Measurements from ENCODE around the gene SLC35G3. TPM values are rescaled to one million over a fixed set of nuclear protein-coding genes. Genes with fewer than 3 reads are reported as not detected.

The SLC35G3 gene
- total and polyA plus RNA-seq, 2 experiments from 2014 or later, result not detected

- H3K27me3 Mint-ChIP-seq (ENCODE audit: insufficient read depth, low read depth, poor library complexity), result peaks cover 22% of the 10 kb centered on the region
- Histone ChIP-seq H3K4me2 (no peak overlapping the region), H3K79me2 (replicated peaks; ENCODE audit: insufficient read depth) (no peaks in the 10 kb centered on the region), H3K27me3 (ENCODE audit: insufficient read depth) (no peaks in the 10 kb centered on the region), H4K20me1 (replicated peaks; ENCODE audit: insufficient read depth) (no peaks in the 10 kb centered on the region), H3F3A (replicated peaks; ENCODE audit: low read depth) (no peaks in the 10 kb centered on the region), H3K4me1 (ENCODE audit: insufficient read depth) (no peaks in the 10 kb centered on the region), H3K9me2 (ENCODE audit: insufficient read depth) (no peaks in the 10 kb centered on the region), H3K4me3 (no peak overlapping the region), H2AFZ (peak overlapping the region; percentile 43; the same call in 1 of the 2 replicates), H3K36me3 (ENCODE audit: insufficient read depth) (no peaks in the 10 kb centered on the region), H3K27ac (ENCODE audit: low read depth) (no peak overlapping the region)
- TF ChIP-seq NANOG (IDR thresholded peaks at IDR 0.05; ENCODE audit: borderline replicate concordance) (no peak), ZNF114 (CRISPR knock-in tag; IDR thresholded peaks at IDR 0.05) (no peak), STAT1 (IDR thresholded peaks at IDR 0.05; ENCODE audit: unreplicated experiment) (no peak), EZH2 (IDR thresholded peaks at IDR 0.05; ENCODE audit: low read depth, unreplicated experiment) (no peak), REST (IDR thresholded peaks at IDR 0.05; ENCODE audit: unreplicated experiment) (no peak), ZNF462 (CRISPR knock-in tag; IDR thresholded peaks at IDR 0.05) (no peak), JUNB (IDR thresholded peaks at IDR 0.05; ENCODE audit: unreplicated experiment) (no peak), CREB1 (CRISPR knock-in tag; IDR thresholded peaks at IDR 0.05; ENCODE audit: low read depth) (no peak), CTCF (conservative IDR thresholded peaks at IDR 0.05; ENCODE audit: low read depth in 2 of 2) (no peak), EZH2phosphoT487 (IDR thresholded peaks at IDR 0.05; ENCODE audit: unreplicated experiment) (no peak), ZNF331 (CRISPR knock-in tag; IDR thresholded peaks at IDR 0.05; ENCODE audit: low read depth) (no peak), ETS1 (IDR thresholded peaks at IDR 0.05) (no peak), POLR2AphosphoS5 (IDR thresholded peaks at IDR 0.05; ENCODE audit: low read depth) (no peak)
- peak; percentile 29 for ATAC-seq
- H3K9me3 Mint-ChIP-seq, result no peaks in the 10 kb centered on the region
- DNase-seq (ENCODE audit: low spot score), result no peak
- H3K4me1 Mint-ChIP-seq, result peaks cover 20% of the 10 kb centered on the region
- H3K4me3 Mint-ChIP-seq, result no peak overlapping the region
- no peak overlapping the region for H3K27ac Mint-ChIP-seq
- H3K36me3 Mint-ChIP-seq (ENCODE audit: low read depth), result no peaks in the 10 kb centered on the region
Measured at GRCh38 chr17:35148144-35148543, 46.0 kb downstream of the SLC35G3 start.
